CD4-positive, alpha-beta memory T cell (primary cell): ENCODE measurements around the gene DENND6B. TPM values are rescaled to one million over a fixed set of nuclear protein-coding genes. Genes with fewer than 3 reads are reported as not detected.

Experiments used
- CTCF ChIA-PET: fragments of 350-600 bp; sonication (Branson Sonifier 250); formaldehyde crosslinking; loops from one replicate; lab custom pipeline; 2021; ENCODE audit warnings: inconsistent platforms; ENCODE audit not compliant: partially characterized antibody; lab: Charles Lee
- POLR2A ChIA-PET: fragments of 350-600 bp; sonication (Branson Sonifier 250); formaldehyde crosslinking; loops from one replicate; lab custom pipeline; 2021; ENCODE audit not compliant: partially characterized antibody; lab: Charles Lee
- DNase-seq, 5 donors: peaks; one replicate each; pipeline versions ENCODE4 v3.0.0 to v3.0.0-alpha.2; 2020 to 2022; ENCODE audit warnings: mixed read lengths in 1 of 5
- H3K27ac ChIP-seq: one replicate; pipeline ENCODE4 v1.7.0; 2013; ENCODE audit warnings: low read depth, low read length
- H3K27me3 ChIP-seq: 2 replicates; pipeline ENCODE4 v1.7.0; 2013; ENCODE audit warnings: mild to moderate bottlenecking, low read length, moderate library complexity; ENCODE audit not compliant: insufficient read depth
- H3K36me3 ChIP-seq: 2 replicates; pipeline ENCODE4 v1.7.0; 2013; ENCODE audit warnings: mild to moderate bottlenecking, low read length, moderate library complexity; ENCODE audit not compliant: insufficient read depth
- H3K4me1 ChIP-seq: 2 replicates; pipeline ENCODE4 v1.7.0; 2013; ENCODE audit warnings: mild to moderate bottlenecking, low read length, moderate library complexity; ENCODE audit not compliant: insufficient read depth
- H3K4me3 ChIP-seq, 2 donors: one replicate each; pipeline ENCODE4 v1.7.0; 2013; ENCODE audit warnings: low read length in 2 of 2, mild to moderate bottlenecking in 1 of 2
- H3K9me3 ChIP-seq, 2 donors: one replicate each; pipeline ENCODE4 v1.7.0; 2013; ENCODE audit warnings: low read length in 2 of 2, control low read depth in 1 of 2; ENCODE audit not compliant: control insufficient read depth in 1 of 2
- H3K27ac Mint-ChIP-seq, 7 donors: one replicate each; pipeline ENCODE4 v1.8.0; 2020 to 2021; ENCODE audit warnings: mixed read lengths in 7 of 7, mild to moderate bottlenecking in 6 of 7, inconsistent platforms in 3 of 7, moderate library complexity in 3 of 7
- H3K27me3 Mint-ChIP-seq, 2 donors: one replicate each; pipeline ENCODE4 v1.8.0; 2020 to 2021; ENCODE audit warnings: mixed read lengths in 2 of 2
- H3K36me3 Mint-ChIP-seq, 2 donors: one replicate each; pipeline ENCODE4 v1.8.0; 2020 to 2021; ENCODE audit warnings: mixed read lengths in 2 of 2, inconsistent platforms in 1 of 2, mild to moderate bottlenecking in 1 of 2
- H3K4me1 Mint-ChIP-seq, 4 donors: one replicate each; pipeline ENCODE4 v1.8.0; 2020 to 2021; ENCODE audit warnings: mixed read lengths in 4 of 4, mild to moderate bottlenecking in 1 of 4
- H3K4me3 Mint-ChIP-seq, 8 donors: one replicate each; pipeline ENCODE4 v1.8.0; 2020 to 2021; ENCODE audit warnings: mixed read lengths in 8 of 8, mild to moderate bottlenecking in 7 of 8, moderate library complexity in 6 of 8, inconsistent platforms in 3 of 8
- H3K9me3 Mint-ChIP-seq, 8 donors: one replicate each; pipeline ENCODE4 v1.8.0; 2020 to 2021; ENCODE audit warnings: mixed read lengths in 8 of 8, mild to moderate bottlenecking in 5 of 8, inconsistent platforms in 3 of 8, moderate library complexity in 1 of 8
- intact Hi-C: fragments of 100-400 bp; cut with micrococcal nuclease; formaldehyde crosslinking; loops from one replicate; pipeline ENCODE4 v1.15.1; 2023
- polyA plus RNA-seq, 2 donors: library from polyadenylated mRNA; unstranded; fragments of 300-500 nt; fragmentation: Illumina TruSeq; gene quantifications; one replicate each; pipeline ENCODE4 v1.2.3, GENCODE V29; 2021
- total RNA-seq, 2 experiments: library from RNA; stranded (reverse); gene quantifications; one replicate each; pipeline ENCODE4 v1.2.3, GENCODE V29; 2021

Gene DENND6B
- total and polyA plus RNA-seq, 4 experiments from 2014 or later = 0.22 to 2.4 (median 0.94) TPM

DNA sequence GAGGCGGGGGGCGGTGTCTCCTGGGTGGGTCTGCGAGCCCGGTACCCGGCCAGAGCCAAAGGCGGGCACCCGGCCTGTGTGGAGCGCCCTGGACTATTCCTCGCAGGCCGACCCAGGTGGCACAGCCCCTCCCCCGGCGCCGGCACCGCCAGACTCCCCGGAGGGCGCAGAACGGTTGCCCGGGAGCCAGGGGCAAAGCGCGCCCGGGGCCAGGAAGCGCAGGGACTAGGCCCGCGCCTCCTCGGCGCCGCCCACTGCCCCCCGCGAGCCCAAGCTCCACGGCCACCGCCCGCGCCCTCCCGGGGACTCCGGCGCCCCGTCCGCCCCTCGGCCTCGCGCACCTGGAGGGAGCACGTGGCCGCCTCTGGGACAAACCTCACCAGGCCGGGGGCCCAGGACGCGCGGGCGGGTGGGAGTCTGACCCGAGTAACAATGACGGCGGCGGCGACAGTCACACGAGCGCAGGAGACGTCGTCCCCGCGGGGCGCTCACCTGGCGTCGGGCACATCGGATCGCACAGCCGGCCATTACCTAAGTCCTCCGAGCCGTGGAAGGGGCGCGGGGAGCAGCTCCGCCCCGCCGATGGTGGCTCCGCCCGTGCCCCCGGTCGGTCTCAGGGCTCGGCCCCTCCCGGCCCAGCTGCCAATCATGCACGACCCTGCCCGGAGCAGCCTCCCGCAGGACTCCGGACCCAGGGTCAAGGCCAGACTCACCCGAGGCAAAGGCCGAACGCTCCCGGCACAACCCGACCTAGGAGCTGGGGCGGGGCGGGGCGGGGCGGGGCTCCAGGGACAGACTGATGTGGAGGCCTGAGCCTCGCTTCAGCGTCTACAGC is 26.8 kb downstream of the DENND6B start:
- no peak overlapping the region for H3K4me3 ChIP-seq
- POLR2A ChIA-PET = no interaction called here

GRCh38 chr22:50298937-50299784 is 27.7 kb downstream of the DENND6B start:
- Mint-ChIP-seq H3K27me3 (peaks cover 5 to 10% of the 10 kb centered on the region in 2 donors), H3K9me3 (no peaks in the 10 kb centered on the region), H3K4me1 (peaks cover 0 to 2% (median 0%) of the 10 kb centered on the region in 4 donors), H3K27ac (no peak overlapping the region), H3K4me3 (no peak overlapping the region), H3K36me3 (no peaks in the 10 kb centered on the region)
- ChIA-PET CTCF (no interaction called here), POLR2A (no interaction called here)
- Histone ChIP-seq H3K9me3 (no peaks in the 10 kb centered on the region), H3K27me3 (no peaks in the 10 kb centered on the region), H3K4me1 (no peaks in the 10 kb centered on the region), H3K36me3 (no peaks in the 10 kb centered on the region), H3K4me3 (no peak overlapping the region), H3K27ac (no peak overlapping the region)
- DNase-seq = no peak
- intact Hi-C loops = no loop called here

More for the DNA sequence above, 26.8 kb downstream of the DENND6B start:
- peaks cover 0 to 4% (median 0%) of the 10 kb centered on the region in 4 donors for H3K4me1 Mint-ChIP-seq
- no peaks in the 10 kb centered on the region for H3K36me3 Mint-ChIP-seq
- intact Hi-C loops = no loop called here
- peaks cover 7 to 10% of the 10 kb centered on the region in 2 donors for H3K27me3 Mint-ChIP-seq
- Histone ChIP-seq H3K27me3 (no peaks in the 10 kb centered on the region), H3K9me3 (no peaks in the 10 kb centered on the region), H3K4me1 (no peaks in the 10 kb centered on the region), H3K27ac (no peak overlapping the region), H3K36me3 (no peaks in the 10 kb centered on the region)
- H3K9me3 Mint-ChIP-seq = no peaks in the 10 kb centered on the region
- no peak overlapping the region for H3K4me3 Mint-ChIP-seq
- CTCF ChIA-PET = no interaction called here
- DNase-seq = no peak
- no peak overlapping the region for H3K27ac Mint-ChIP-seq

GRCh38 chr22:50298266-50298637 is 28.6 kb downstream of the DENND6B start:
- no peak overlapping the region for H3K4me3 ChIP-seq
- POLR2A ChIA-PET = no interaction called here
- H3K36me3 ChIP-seq = no peaks in the 10 kb centered on the region
- no peaks in the 10 kb centered on the region for H3K4me1 ChIP-seq
- H3K4me3 Mint-ChIP-seq = no peak overlapping the region
- H3K27ac Mint-ChIP-seq = no peak overlapping the region
- intact Hi-C loops = no loop called here
- H3K9me3 Mint-ChIP-seq = no peaks in the 10 kb centered on the region
- CTCF ChIA-PET = no interaction called here
- H3K27ac ChIP-seq = no peak overlapping the region
- H3K4me1 Mint-ChIP-seq = no peaks in the 10 kb centered on the region
- no peaks in the 10 kb centered on the region for H3K9me3 ChIP-seq
- H3K27me3 Mint-ChIP-seq = peaks cover 5 to 10% of the 10 kb centered on the region in 2 donors
- no peak for DNase-seq
- no peaks in the 10 kb centered on the region for H3K36me3 Mint-ChIP-seq
- no peaks in the 10 kb centered on the region for H3K27me3 ChIP-seq

- Histone ChIP-seq H3K27me3 (no peaks in the 10 kb centered on the region), H3K36me3 (no peaks in the 10 kb centered on the region), H3K27ac (no peak overlapping the region), H3K4me1 (no peaks in the 10 kb centered on the region), H3K9me3 (no peaks in the 10 kb centered on the region), H3K4me3 (no peak overlapping the region)
- Mint-ChIP-seq H3K4me3 (no peak overlapping the region), H3K27me3 (peaks cover 8 to 12% of the 10 kb centered on the region in 2 donors), H3K4me1 (peaks cover 0 to 2% (median under 1%) of the 10 kb centered on the region in 4 donors), H3K36me3 (no peaks in the 10 kb centered on the region), H3K9me3 (no peaks in the 10 kb centered on the region), H3K27ac (no peak overlapping the region)
- no peak for DNase-seq
- intact Hi-C loops = no loop called here
- ChIA-PET POLR2A (no interaction called here), CTCF (no interaction called here)
Measured at GRCh38 chr22:50297510-50298265, 29.1 kb downstream of the DENND6B start.

GRCh38 chr22:50296658-50297490 is 29.9 kb downstream of the DENND6B start:
- no peaks in the 10 kb centered on the region for H3K36me3 Mint-ChIP-seq
- no peak for DNase-seq
- H3K27ac ChIP-seq = no peak overlapping the region
- peaks cover 0 to 4% (median 4%) of the 10 kb centered on the region in 4 donors for H3K4me1 Mint-ChIP-seq
- peaks cover 10 to 15% of the 10 kb centered on the region in 2 donors for H3K27me3 Mint-ChIP-seq
- H3K4me3 ChIP-seq = no peak overlapping the region
- H3K9me3 ChIP-seq = no peaks in the 10 kb centered on the region
- POLR2A ChIA-PET = no interaction called here
- H3K27me3 ChIP-seq = no peaks in the 10 kb centered on the region
- H3K27ac Mint-ChIP-seq = no peak overlapping the region
- H3K4me1 ChIP-seq = no peaks in the 10 kb centered on the region
- H3K4me3 Mint-ChIP-seq = no peak overlapping the region
- no peaks in the 10 kb centered on the region for H3K36me3 ChIP-seq
- H3K9me3 Mint-ChIP-seq = no peaks in the 10 kb centered on the region
- intact Hi-C loops = no loop called here
- CTCF ChIA-PET = no interaction called here

- ChIA-PET POLR2A (no interaction called here), CTCF (no interaction called here)
- Mint-ChIP-seq H3K4me3 (no peak overlapping the region), H3K27me3 (peaks cover 12 to 16% of the 10 kb centered on the region in 2 donors), H3K27ac (no peak overlapping the region), H3K4me1 (peaks cover 0 to 4% (median 4%) of the 10 kb centered on the region in 4 donors), H3K9me3 (no peaks in the 10 kb centered on the region), H3K36me3 (no peaks in the 10 kb centered on the region)
- Histone ChIP-seq H3K9me3 (no peaks in the 10 kb centered on the region), H3K27me3 (peaks cover 5% of the 10 kb centered on the region), H3K4me1 (no peaks in the 10 kb centered on the region), H3K36me3 (no peaks in the 10 kb centered on the region), H3K27ac (no peak overlapping the region), H3K4me3 (no peak overlapping the region)
- no peak for DNase-seq
- intact Hi-C loops = no loop called here
Measured at GRCh38 chr22:50294319-50294656, 32.5 kb downstream of the DENND6B start.
